Muscle of leg (tissue), 11 donors: ENCODE results near the gene PLXNB2. TPM values are rescaled to one million over a fixed set of nuclear protein-coding genes. Genes with fewer than 3 reads are reported as not detected.

Experiments
- DNase-seq: peaks from one replicate; pipeline ENCODE4 v3.0.0; 2013
- H3K27ac ChIP-seq: one replicate; pipeline ENCODE4 v1.5.1; 2013; ENCODE audit warnings: mild to moderate bottlenecking, low read length, control low read depth
- H3K27me3 ChIP-seq: one replicate; pipeline ENCODE4 v1.6.1; 2013; ENCODE audit warnings: low read length; ENCODE audit not compliant: control insufficient read depth, insufficient read depth
- H3K36me3 ChIP-seq: one replicate; pipeline ENCODE4 v1.6.1; 2013; ENCODE audit warnings: low read length; ENCODE audit not compliant: control insufficient read depth, insufficient read depth
- H3K4me1 ChIP-seq: one replicate; pipeline ENCODE4 v1.6.1; 2013; ENCODE audit warnings: low read length; ENCODE audit not compliant: control insufficient read depth, insufficient read depth
- H3K4me3 ChIP-seq: one replicate; pipeline ENCODE4 v1.5.1; 2013; ENCODE audit warnings: low read length, control low read depth
- H3K9me3 ChIP-seq: replicated peaks from 2 replicates; pipeline ENCODE4 v1.6.1; 2013; ENCODE audit warnings: low read depth, low read length; ENCODE audit not compliant: control insufficient read depth
- WGBS: methylation state at CpG from one replicate; pipeline ENCODE4 v1.1.5; 2013; ENCODE audit warnings: missing lambda C conversion rate; ENCODE audit not compliant: insufficient coverage; 5-methylcytosine and 5-hydroxymethylcytosine counted together
- polyA plus RNA-seq, 8 donors: library from polyadenylated mRNA; unstranded; fragments of 120-200 nt; gene quantifications; one replicate each; pipeline versions ENCODE4 v1.2.1 to v1.2.3, GENCODE V29; 2013; ENCODE audit warnings: inconsistent platforms in 1 of 8, low replicate concordance in 1 of 8; ENCODE audit not compliant: insufficient read length in 8 of 8, insufficient read depth in 1 of 8
- total RNA-seq: library from RNA; stranded (reverse); fragments of 120-200 nt; gene quantifications from one replicate; pipeline ENCODE4 v1.2.4, GENCODE V29; 2013

Gene PLXNB2
- total and polyA plus RNA-seq, 9 donors, result 36.9 to 110 (median 93.3) TPM

DNA sequence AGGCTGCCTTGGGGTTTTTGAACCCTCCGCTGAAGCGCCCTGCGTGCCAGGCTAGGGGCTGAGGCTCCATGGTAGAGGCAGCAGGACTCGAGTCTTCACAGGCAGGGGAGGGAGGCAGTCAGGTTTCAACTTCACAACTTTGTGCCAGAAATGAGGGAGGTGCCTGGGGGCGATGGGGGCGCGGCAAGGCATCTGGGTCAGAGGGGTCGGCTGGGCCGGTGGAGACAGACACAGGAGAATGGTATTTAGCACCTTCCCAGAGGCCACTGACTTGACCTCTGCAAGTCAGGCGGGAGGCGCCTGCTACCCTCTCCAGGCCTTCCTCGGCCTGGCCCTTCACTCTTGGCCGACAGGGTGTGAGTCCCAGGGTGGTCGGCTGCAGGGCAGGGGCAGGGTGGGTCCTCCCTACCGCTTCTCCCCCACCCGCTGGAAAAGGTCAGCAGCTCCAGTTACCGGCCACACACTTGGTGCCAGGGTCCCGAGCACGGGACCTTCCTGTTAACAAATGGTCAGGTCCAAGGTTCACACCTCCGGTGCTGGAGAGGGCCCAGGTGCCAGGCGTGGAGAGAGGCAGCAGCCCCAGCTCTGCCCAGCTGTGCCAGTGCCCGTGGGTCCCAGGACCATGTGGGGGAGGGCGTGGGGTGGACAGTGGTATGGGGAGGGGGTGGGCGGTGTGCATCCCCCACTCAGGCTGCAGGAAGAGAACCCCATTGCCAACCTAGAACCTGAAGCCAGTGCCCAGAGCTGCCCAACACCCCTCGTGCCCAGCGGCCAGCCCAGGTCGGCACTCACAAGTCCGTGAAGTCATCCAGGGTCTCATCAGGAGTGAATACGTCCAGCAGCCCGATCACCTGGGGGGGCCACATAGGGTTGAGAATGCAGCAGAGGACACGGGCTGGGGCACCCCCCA, 49.7 kb downstream of the PLXNB2 start:
- Histone ChIP-seq H3K9me3 (no peaks in the 10 kb centered on the region), H3K4me3 (no peak overlapping the region), H3K27ac (peak overlapping the region; percentile 20), H3K36me3 (peaks cover 8% of the 10 kb centered on the region), H3K4me1 (peaks cover 43% of the 10 kb centered on the region), H3K27me3 (peaks cover 7% of the 10 kb centered on the region)
- no peak for DNase-seq
- 61% methylated on average over 27 of the region's 31 CpGs for WGBS

DNA sequence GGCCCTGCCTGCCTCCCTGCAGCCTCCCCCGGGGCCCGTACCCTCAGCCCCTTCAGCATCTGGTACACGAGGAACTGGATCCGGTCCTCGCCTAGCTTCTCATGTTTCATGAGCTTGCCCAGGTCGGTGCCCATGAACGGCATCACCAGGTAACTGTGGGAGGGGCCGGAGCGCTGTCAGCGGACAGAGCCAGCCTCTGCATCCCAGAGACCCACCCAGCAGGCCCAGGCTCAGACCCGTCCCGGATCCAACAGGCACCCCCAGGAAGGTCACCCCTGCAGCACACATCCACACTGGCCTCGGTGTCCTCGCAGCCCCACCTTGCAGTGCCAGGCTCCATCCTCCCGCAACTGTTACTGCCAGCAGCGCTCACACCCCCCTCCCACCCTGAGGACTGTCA, 50.4 kb downstream of the PLXNB2 start:
- peaks cover 8% of the 10 kb centered on the region for H3K36me3 ChIP-seq
- no peak overlapping the region for H3K4me3 ChIP-seq
- H3K4me1 ChIP-seq, result peaks cover 36% of the 10 kb centered on the region
- no peak for DNase-seq
- no peak overlapping the region for H3K27ac ChIP-seq
- WGBS, result 75% methylated on average over 16 of the region's 16 CpGs
- H3K27me3 ChIP-seq, result peaks cover under 1% of the 10 kb centered on the region
- H3K9me3 ChIP-seq, result no peaks in the 10 kb centered on the region

DNA sequence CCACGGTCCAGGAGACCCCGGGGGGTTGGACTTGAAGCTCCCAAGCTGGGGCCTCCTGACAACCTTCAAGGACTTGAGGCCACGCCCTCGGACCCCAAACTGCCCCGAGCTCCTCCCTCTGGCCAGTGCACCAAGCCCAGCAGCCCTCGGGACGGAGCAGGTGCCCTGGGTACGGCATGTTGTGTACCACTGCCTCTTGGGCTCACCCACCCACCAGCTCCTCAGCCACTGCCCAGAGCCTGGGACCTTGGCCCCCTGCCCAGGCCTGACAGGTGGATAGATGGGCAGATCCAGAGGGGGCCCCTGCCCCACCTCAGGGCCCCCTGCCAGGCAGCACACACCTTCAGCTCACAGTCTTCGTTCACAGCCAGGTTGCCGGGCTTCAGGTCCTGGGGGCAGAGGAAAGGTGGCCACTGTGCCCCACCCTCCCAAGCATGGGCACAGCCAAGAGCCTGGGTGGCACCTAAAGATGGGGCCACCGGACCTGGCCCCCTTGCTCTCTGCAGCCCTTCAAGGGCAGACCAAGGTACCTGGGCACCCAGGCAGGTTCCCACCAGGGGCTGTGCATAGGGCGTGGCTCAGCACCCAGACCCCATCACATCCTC, 51.1 kb downstream of the PLXNB2 start:
- no peak overlapping the region for H3K27ac ChIP-seq

DNA sequence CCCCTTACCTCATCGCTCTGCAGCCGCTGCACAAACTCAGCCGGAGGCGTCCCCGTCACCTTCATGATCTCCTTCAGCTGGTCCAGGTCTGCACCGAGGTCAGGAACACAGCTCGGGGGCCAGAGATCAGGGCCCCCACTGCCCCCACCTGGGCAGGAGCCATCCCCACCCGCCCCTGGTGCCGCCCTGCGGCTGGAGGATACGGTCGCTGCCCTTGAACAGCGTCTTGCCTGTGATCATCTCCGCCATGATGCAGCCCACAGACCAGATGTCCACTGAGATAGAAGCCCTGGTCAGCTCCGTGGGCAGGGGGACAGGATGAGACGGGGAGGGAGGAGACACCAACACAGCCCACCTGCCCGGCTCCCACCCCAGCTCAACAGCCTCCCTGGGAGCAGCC, 51.8 kb downstream of the PLXNB2 start:
- no peak overlapping the region for H3K27ac ChIP-seq
- H3K36me3 ChIP-seq, result peaks cover 8% of the 10 kb centered on the region
- no peaks in the 10 kb centered on the region for H3K9me3 ChIP-seq
- DNase-seq, result no peak
- no peaks in the 10 kb centered on the region for H3K27me3 ChIP-seq
- WGBS, result 91% methylated on average over 14 of the region's 17 CpGs
- peaks cover 39% of the 10 kb centered on the region for H3K4me1 ChIP-seq
- no peak overlapping the region for H3K4me3 ChIP-seq

More for the DNA sequence above, 51.1 kb downstream of the PLXNB2 start:
- Histone ChIP-seq H3K27me3 (no peaks in the 10 kb centered on the region), H3K4me1 (peaks cover 39% of the 10 kb centered on the region), H3K9me3 (no peaks in the 10 kb centered on the region), H3K4me3 (no peak overlapping the region), H3K36me3 (peaks cover 8% of the 10 kb centered on the region)
- 82% methylated on average over 8 of the region's 12 CpGs for WGBS
- no peak for DNase-seq

DNA sequence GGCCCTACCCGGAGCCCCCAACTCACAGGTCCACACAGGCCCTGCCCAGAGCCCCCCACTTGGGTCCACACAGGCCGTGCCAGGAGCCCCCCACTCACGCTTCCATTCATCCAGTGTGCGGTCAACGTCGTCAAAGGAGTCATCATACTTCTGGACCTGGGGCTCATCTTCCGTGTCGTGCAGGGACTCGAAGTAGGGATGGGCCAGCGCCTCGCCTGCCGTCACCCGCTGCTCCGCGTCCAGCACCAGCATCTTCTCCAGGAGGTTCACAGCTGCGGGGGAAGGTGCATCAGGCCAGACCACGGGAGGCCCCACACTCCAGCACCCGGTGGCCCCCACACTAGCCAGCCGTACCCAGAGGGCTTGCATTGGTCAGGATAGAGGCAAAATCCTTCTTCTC, 52.3 kb downstream of the PLXNB2 start:
- peaks cover 39% of the 10 kb centered on the region for H3K4me1 ChIP-seq
- no peaks in the 10 kb centered on the region for H3K27me3 ChIP-seq
- DNase-seq, result no peak
- H3K4me3 ChIP-seq, result no peak overlapping the region
- peaks cover 8% of the 10 kb centered on the region for H3K36me3 ChIP-seq
- no peak overlapping the region for H3K27ac ChIP-seq
- no peaks in the 10 kb centered on the region for H3K9me3 ChIP-seq
- 92% methylated on average over 15 of the region's 19 CpGs for WGBS

DNA sequence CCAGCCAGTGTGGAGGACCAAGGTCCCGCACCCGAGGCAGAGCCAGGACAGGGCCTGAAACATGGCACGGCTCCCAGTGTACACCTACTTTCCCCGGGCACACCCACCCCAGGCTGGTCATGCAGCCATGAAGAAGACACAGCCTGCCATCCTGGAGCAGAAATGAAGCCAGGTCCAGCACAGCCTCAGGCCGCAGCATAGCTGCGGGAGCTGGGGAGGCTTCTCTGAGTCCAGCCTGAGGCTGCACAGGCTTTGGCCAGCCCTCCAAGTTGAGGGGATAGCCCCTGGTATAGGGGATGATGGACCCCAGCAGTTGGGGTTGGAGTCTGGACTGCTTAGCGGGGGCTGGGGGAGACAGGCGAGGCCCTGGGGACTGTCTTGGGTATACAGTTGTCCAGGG, 53.5 kb downstream of the PLXNB2 start:
- no peak overlapping the region for H3K27ac ChIP-seq
- no peak overlapping the region for H3K4me3 ChIP-seq
- peaks cover 8% of the 10 kb centered on the region for H3K36me3 ChIP-seq
- DNase-seq, result no peak
- no peaks in the 10 kb centered on the region for H3K27me3 ChIP-seq
- peaks cover 39% of the 10 kb centered on the region for H3K4me1 ChIP-seq
- H3K9me3 ChIP-seq, result no peaks in the 10 kb centered on the region
- 88% methylated on average over 6 of the region's 8 CpGs for WGBS

DNA sequence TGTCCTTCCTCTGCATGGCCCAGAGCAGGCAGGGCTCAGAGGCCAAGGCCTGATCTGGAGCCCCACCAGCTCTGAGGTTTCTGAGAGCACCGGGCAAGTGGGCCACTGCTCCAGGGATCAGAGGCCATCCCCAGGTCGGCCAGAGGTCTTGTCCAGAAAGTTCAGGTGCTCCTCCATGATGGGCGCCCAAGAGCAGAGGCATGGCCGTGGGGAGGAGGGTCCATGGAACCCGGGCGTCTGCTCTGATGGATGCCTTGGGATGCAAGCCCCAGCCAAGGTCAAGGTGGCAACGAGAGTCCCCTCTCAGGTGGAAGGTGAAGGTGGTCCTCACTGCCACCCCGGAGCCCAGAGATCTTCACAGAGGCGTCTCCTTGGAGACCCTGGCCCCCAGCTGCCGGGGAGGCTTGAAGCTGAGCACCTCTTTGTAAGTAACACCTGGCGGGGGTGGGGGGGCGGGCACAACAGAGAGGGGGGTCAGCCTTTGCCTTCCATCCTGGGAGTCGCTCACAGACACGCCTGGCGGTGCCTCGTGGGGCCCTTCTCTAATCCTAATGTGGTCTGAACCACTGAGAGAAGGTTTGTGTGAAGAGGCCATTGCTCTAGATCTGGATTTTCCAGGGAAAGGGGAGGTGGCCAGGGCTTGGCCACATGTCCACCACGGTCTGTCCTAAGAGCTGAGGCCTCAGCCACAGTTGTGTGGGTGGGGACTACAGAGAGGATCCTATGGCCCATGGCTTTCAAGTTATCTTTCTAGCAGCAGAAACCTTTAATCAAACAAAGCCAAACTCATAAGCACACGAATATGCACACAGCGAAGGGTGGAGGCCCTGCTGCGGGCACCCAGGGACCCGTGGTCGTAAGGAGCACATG, 54.2 kb downstream of the PLXNB2 start:
- H3K27me3 ChIP-seq, result no peaks in the 10 kb centered on the region
- no peak overlapping the region for H3K4me3 ChIP-seq
- H3K27ac ChIP-seq, result no peak overlapping the region
- peaks cover 13% of the 10 kb centered on the region for H3K36me3 ChIP-seq
- H3K9me3 ChIP-seq, result no peaks in the 10 kb centered on the region
- DNase-seq, result no peak
- peaks cover 32% of the 10 kb centered on the region for H3K4me1 ChIP-seq
- 82% methylated on average over 16 of the region's 22 CpGs for WGBS

DNA sequence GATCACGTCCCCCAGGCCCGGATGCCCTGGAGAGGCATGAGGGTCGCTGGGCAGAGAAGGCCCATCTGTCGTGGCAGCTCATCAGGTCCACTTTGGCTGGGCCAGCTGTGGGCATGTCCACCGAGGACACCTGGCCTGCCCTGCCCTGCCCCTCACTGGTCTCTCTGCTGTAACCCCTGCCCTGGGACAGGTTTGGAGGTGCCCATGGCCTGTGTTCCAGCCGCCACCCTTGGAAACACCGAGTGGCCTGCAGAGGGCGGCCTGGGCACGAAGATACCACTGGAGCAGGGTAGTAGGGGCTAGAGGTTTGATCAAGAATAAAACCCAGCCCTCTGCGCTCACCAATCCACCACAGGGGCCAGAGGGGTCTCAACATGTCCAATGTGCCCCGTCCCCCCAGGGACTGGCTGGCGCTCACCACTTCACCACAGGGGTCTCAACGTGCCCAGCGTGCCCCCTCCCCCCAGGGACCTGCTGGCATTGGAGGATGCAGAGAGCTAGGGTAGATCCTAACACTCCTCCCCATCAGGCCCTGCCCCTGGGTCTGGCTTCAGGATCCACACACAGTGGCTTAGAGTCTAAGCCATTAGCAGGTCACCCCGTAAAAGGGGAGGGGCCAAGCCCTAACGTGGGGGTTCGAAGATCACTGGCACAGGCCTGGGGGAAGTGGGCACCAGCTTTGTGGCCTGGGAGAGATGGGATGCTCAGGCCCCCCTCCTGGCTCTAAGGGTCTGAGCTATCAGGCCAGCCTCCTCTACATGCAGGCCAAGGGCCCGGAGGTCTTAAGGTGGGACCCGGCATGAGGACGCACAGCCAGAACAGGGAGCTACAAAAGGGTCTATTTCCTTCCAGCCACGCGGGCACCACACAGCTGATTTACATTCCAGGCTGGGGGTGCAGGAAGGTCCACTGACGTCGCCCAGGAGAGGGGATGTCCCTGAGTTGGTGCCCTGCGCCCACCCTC, 55.1 kb downstream of the PLXNB2 start:
- peak; percentile 67 for DNase-seq
- 59% methylated on average over 18 of the region's 25 CpGs for WGBS
- Histone ChIP-seq H3K27me3 (no peaks in the 10 kb centered on the region), H3K4me1 (peaks cover 29% of the 10 kb centered on the region), H3K9me3 (no peaks in the 10 kb centered on the region), H3K4me3 (no peak overlapping the region), H3K36me3 (peaks cover 22% of the 10 kb centered on the region), H3K27ac (no peak overlapping the region)

DNA sequence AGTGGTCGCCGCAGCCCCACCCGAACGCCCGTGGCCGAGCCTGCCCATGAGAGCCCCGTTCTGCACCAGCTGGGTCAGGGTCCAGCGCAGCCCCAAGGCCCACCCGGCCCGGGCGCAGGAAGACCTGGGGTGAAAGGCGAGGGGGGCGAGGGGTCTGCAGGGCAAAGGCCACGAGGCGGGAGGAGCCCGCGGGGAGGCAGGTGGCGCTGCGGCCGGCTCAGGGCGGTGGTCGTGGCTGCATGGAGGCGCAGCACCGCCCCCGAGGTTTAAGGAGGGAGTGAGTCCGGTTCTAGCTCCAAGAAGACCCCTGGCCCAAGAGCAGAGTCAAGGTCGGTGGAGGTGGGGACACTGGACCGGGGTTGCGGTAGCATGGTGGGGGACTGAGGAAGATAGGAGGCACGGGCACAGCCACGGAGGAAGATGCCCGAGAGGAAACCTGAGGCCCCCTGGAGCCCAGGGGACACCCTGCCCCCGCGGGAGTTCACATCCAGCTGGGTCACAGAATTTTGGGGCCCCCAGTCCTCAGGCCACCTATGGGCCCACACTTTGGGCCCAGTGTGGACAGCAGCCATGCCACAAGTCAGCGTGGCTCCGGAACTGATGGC, 55.9 kb downstream of the PLXNB2 start:
- no peak for DNase-seq
- Histone ChIP-seq H3K27me3 (no peaks in the 10 kb centered on the region), H3K27ac (no peak overlapping the region), H3K36me3 (peaks cover 27% of the 10 kb centered on the region), H3K9me3 (no peaks in the 10 kb centered on the region), H3K4me1 (peaks cover 22% of the 10 kb centered on the region), H3K4me3 (peak overlapping the region; percentile 59)
- 13% methylated on average over 36 of the region's 36 CpGs for WGBS
